Body of pancreas (tissue), 4 donors: ENCODE results near the gene USP15.

ENCODE experiments used
- POLR2A ChIP-seq, 3 donors: fragments of 450-650 bp; IDR thresholded peaks; one replicate each; pipeline ENCODE4 v1.6.1; 2016; ENCODE audit warnings: antibody characterized with exemption in 3 of 3, mild to moderate bottlenecking in 2 of 3
- TF ChIP-seq, protein P1 (sequence below), 7 experiments: fragments of 450-650 bp in 4 of 7; fragments of 200-600 bp in 3 of 7; sonication (generic) in 3 of 7; IDR thresholded peaks; one replicate each; pipeline ENCODE4 v1.5.1; 2016 to 2019; ENCODE audit warnings: antibody characterized with exemption in 7 of 7

DNA sequence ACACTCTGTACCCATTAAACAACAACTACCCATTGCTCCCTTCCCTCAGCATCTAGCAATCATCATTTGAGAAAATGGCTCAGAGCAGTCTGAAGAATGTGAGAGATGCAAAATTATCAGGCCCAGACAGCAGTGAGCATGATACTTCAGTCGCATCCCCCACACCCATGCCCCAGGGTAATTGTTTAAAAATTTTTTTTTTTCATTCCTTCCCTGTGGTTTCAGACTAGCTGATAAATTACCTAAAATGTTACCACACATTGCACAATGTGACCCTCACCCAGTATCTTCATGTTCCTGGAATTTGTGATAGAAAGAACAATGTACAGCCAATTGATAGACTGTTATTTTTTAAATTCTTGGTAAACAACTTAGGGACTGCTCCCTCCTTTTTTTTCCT is 11.3 kb upstream of the USP15 start:
- TF ChIP-seq, protein P1, sequence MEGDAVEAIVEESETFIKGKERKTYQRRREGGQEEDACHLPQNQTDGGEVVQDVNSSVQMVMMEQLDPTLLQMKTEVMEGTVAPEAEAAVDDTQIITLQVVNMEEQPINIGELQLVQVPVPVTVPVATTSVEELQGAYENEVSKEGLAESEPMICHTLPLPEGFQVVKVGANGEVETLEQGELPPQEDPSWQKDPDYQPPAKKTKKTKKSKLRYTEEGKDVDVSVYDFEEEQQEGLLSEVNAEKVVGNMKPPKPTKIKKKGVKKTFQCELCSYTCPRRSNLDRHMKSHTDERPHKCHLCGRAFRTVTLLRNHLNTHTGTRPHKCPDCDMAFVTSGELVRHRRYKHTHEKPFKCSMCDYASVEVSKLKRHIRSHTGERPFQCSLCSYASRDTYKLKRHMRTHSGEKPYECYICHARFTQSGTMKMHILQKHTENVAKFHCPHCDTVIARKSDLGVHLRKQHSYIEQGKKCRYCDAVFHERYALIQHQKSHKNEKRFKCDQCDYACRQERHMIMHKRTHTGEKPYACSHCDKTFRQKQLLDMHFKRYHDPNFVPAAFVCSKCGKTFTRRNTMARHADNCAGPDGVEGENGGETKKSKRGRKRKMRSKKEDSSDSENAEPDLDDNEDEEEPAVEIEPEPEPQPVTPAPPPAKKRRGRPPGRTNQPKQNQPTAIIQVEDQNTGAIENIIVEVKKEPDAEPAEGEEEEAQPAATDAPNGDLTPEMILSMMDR (IDR thresholded peaks at IDR 0.05), result no peak
- TF ChIP-seq POLR2A (IDR thresholded peaks at IDR 0.05), result no peak
